LHCN-M2 (cell line): ENCODE results near the gene CTIF. TPM values are rescaled to one million over a fixed set of nuclear protein-coding genes. Genes with fewer than 3 reads are reported as not detected.
A peak's percentile ranks its signal among the peaks of the same experiment; 100 is the strongest.

Experiments
- DNase-seq: peaks from one replicate; pipeline ENCODE4 v3.0.0-alpha.2; 2012; ENCODE audit warnings: low read depth
- total RNA-seq: library from RNA; depleted of rRNA; stranded (reverse); fragments of >200 nt; gene quantifications from 2 replicates; pipeline ENCODE4 v1.2.3, GENCODE V29; 2014

The CTIF gene
- total RNA-seq, 1 experiment from 2014 or later = 18.1 TPM

- no peak for DNase-seq
Measured at GRCh38 chr18:48678237-48679115, 139.6 kb downstream of the CTIF start.

DNA sequence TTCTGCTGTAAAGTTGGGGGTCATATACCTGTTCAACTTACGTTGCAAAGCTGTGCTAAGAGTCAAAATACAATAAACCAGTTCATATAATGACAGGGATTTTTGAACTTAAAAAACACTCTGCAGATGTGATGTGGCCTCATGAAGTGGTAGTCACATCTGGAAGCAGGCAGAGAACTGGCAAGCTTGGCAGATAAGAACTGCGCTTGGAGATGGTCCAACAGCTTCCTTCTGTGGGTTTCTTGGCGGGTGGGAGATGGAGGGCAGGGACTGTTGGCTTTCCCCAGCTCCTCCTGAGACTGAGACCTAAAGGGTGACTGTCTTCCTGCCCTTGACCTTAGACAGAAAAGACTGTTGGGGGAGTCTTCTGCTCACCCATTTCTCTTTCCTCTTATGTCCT, 140.4 kb downstream of the CTIF start:
- no peak for DNase-seq

DNA sequence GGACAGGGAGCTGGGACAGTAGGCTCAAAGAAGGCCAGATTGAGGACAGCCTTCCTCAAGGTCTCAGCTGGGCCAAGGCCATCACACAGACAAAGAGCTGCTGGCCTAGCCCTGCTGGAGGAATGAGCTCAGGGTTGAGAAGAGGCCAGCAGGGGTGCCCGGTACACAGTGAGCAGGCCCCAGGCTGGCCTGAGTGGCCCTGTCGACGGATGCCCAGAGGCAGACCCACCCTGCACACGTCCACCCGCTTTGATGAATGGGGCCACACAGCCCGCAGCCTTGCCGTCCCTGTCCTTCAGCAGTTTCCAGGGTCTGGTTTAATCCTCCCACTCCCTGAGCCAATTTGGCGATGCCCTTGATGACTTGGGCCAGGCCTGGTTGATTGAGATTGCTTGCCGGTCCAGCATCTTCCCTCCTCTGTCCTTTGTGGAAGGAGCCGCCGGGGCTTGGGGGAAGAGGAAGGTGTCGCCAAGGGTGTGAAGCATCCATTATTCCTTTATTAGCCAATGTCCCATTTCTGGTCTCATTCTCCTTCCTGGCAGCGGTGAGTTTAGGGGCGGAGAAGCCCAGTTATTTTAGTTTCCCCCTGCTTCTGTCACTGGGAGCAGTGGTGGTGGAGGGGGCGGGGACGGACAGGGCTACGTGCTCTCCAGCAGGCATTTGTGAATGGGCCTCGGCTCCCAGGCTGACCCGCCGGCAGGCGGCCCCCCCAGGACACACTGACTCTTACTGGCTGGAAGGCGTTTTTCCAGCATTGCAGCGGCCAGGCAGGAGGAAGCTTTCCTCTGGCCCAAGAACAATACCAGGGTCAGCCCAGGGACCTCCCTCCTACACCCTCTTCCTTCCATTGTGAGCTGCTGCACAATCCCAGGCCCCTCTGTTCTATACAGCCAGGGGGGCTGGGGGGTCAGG, 141.8 kb downstream of the CTIF start:
- DNase-seq = no peak

GRCh38 chr18:48682768-48683167, 143.9 kb downstream of the CTIF start:
- DNase-seq = no peak

DNA sequence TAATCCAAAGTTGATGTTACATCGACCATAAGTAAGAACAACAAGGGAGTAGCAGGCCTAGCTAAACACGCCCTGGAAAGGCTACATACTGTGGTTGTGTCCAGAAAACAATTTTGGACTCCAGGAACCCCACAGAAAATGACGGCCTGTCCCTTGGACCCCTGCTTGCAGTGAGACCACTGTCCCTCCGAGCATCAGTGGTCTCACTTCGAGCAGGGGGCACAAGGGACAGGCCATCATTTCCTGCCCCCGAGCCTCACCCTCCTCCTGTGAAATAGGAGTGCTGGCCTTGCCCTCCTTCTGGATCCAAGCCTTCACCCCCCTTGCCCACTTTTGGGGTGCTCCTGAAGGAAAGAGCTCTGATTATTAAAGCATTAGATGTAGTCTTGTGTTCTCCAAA, 144.4 kb downstream of the CTIF start:
- DNase-seq = no peak

- DNase-seq = no peak
Measured at GRCh38 chr18:48683661-48684060, 144.8 kb downstream of the CTIF start.

DNA sequence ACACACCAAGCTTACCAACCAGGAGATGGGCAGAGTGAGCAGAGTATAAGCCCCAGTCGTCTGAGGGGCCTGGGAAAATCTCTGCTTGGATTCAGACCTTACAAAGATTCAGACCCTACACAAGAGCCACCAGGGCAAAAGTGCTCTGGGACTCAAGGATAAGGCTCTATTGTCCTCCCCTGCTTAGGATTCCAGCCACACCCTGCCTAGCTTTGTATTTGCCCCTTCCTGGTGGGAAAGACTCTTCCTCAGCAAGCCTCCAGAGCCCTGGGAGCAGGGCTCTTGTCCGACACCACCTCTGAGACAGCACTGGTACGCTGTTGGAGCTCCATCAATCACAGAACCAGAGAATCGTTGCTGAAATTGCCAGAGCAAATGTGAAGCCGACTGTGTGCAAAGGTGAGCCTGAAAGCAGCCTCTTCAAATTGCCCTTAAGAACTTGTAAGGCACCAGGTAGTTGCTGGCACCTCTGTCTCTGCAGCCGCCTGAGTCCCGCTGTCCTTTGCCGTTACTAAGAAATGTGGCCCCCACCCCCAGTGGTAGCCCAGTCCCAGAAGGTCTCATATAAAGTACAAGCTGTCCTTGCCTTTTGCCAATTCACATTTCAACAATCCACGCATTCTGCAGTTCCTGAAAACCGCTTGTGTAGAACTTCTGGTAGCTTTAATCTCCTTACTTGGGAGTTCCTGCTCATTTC, 148.7 kb downstream of the CTIF start:
- no peak for DNase-seq

GRCh38 chr18:48688961-48689360, 150.1 kb downstream of the CTIF start:
- DNase-seq = no peak

- no peak for DNase-seq
Measured at GRCh38 chr18:48689548-48689947, 150.7 kb downstream of the CTIF start.

DNA sequence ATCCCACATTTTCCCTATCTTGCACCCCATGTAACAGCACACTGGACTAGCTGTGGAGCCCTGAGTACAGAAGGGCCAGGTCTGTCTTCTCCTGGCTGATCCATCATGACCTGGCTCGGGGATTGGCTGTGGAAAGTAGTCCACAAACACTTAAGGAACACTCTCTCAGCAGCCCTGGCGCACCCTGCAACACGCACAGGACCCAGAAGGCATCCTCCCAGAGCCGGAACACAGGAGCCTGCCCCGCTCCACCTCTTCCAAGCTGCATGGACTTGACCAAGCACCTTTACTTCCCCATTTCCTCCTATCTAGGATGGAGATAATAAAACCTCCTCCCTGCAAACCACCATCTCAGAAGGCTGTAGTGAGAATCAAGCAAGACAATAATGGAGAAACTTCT, 151.7 kb downstream of the CTIF start:
- DNase-seq = no peak

- DNase-seq = no peak
Measured at GRCh38 chr18:48693006-48693405, 154.2 kb downstream of the CTIF start.

DNA sequence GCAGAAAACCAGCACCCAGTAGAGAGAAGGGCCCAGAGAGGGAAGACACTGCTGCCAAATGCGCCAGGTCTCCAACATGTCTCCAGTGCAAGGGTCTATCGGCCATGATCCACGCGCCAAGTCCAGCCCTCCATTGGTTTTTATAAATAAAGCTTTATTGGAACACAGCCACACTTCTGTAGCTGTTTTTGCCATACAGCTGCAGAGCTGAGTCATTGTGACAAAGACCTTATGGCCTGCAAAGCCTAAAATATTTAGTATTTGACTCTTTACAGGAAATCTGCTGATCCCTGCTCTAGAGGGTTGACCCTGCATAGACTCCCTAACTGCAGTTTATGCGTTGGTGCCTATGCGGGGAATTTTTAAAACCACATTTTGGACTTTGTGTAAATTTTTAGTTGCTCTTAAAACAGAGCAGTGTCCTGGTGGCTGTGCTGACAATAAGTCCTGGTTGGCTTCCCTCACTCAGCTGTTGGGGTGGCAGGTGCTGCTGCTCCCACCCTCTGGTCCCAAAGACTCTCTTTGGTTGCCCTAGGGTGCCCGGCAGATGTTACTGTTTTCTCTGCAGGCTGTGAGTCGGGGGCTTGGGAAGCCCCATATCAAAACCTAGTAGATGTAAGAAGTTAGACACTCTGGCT, 154.9 kb downstream of the CTIF start:
- peak; percentile 64 for DNase-seq

GRCh38 chr18:48694295-48694694, 155.5 kb downstream of the CTIF start:
- no peak for DNase-seq

DNA sequence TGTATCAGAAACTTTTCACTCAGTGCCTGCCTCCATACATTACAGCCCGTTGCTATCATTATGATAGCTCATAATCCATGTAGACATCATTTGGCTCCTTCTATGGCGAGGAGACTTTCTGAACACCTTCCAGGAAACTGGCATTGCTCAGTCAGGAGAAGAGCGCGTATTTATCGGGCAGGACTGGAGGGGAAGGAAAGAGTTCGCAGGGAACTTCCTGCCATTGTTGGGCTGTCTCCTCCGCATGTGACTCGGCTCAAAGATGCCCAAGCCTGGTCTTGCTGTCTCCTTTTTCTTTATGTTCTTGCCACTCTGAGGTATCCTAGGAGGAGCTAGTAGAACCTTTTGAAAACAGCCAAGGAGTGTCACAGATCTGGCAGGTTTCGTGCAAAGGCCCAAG, 156.8 kb downstream of the CTIF start:
- DNase-seq = no peak

- DNase-seq = no peak
Measured at GRCh38 chr18:48696218-48696617, 157.4 kb downstream of the CTIF start.

DNA sequence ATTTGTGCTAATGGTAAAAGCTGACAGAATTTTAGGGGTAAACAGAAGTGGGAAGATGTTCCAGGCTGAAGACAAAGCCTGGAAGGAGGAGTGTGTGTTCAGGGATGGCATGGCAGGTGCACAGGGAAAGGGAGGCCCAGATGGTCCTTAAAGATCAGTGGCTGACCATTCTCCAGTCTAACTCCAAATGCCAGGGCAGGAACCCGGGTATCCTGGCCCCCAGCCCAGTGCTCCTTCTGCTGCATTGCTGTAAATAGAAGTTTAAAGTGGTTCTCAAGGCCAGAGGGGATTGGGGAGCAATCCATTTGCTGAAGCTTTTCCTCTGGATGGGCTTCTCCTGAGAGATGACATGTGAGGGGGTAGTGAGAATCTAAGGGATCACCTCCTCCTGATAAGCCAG, 158.6 kb downstream of the CTIF start:
- DNase-seq = no peak

GRCh38 chr18:48698707-48699106, 159.9 kb downstream of the CTIF start:
- no peak for DNase-seq

DNA sequence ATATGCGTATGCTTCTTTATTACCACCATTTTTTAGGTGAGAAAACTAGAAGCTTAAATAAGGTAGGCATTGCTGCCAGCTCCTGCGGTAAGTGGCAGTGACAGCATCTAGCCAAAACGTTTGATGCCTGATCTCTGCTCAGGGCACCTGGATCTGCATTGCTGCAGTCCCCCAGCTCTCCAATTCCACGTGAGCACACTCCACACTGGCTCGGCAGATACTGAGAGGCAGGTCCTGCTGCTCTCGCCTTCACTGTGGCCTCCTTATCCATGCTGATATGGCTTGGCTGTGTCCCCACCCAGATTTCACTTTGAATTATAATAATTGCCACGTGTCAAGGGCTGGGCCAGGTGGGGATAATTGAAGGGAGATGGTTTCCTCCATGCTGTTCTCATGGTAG, 160.9 kb downstream of the CTIF start:
- no peak for DNase-seq

DNA sequence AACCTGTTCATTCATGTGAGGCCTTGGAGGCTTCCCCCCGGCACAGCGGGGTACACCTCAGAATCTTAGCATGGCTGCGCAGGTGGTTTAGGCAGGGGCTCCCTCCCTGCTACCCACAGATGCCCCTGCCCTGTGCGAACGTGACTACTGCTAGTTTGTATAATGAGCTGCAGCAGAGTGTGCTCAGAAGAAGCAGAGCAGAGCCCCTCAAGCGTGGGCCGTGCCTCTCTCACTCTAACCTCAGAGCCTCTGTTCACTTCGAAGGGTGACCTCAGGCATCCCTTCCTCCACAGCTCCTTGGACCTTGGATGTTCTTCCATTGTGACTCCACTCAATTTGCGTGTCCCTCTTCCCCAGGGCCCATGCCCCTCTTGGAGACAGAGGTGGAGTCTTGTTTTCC, 161.6 kb downstream of the CTIF start:
- no peak for DNase-seq

DNA sequence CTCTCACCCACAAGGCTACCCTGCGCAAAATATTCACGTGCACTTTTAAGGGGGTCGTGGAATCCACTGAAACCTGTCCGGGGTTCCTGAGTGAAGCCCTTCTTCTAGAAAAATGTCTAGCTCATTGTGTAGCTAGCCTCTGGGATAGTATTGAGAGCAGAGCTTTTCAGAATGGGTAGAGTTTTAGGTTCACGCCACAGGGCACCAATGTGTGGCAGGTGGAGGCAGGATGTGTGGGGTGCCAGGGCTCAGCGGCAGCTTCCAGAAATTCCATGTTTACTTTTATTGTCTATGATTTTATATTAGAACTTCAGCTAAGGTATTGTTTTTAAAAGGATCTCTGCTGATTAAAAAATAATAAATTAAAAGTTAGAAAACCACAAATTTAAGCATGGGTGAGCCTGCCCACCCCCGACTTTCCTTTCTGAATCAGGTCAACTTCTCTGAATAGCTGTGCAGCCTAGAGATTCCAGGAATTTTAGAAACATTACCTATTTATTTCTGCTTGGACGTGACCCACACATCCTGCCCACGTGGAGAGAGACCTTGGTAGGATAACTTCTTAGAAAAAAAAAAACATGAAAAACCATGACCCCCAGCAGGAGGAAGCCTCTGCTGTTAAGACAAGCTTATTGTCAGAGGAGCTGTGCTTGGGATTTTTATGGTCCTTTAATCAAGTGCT, 163.7 kb downstream of the CTIF start:
- no peak for DNase-seq

DNA sequence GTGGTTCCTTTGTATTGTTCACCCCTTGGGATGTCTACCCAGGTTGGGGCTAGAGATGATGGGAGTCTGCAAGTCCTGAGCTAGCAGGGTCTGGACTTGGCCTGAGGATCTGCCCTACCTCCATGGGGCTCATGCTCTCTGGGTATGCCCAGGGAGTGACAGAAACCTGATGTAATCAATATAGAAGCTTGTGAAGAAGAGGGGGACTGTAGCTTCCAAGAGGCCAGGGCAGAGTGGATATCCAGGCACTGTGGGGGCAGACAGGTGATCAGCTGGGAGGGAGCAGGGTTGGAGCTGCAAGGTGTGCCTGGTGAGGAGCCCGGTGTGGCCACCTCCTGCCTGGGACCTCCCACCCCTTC, 164.2 kb downstream of the CTIF start:
- DNase-seq = no peak
